Trophoblast cell (in vitro differentiated cells and primary cell): ENCODE results near the gene C15orf40.

ENCODE experiments used
- DNase-seq, 2 donors: peaks; one replicate each; pipeline ENCODE4 v3.0.0-alpha.2; 2016
- H2AFZ ChIP-seq: 2 replicates; pipeline ENCODE4 v1.6.1; 2013; ENCODE audit warnings: low read length, moderate library complexity, mild to moderate bottlenecking; ENCODE audit not compliant: insufficient read depth, poor library complexity
- H2AK5ac ChIP-seq: 2 replicates; pipeline ENCODE4 v1.6.1; 2013; ENCODE audit warnings: mild to moderate bottlenecking, low read length
- H2BK120ac ChIP-seq: 2 replicates; pipeline ENCODE4 v1.6.1; 2013; ENCODE audit warnings: low read length, mild to moderate bottlenecking, moderate library complexity; ENCODE audit not compliant: insufficient read depth, poor library complexity
- H2BK12ac ChIP-seq: 2 replicates; pipeline ENCODE4 v1.6.1; 2013; ENCODE audit warnings: mild to moderate bottlenecking, low read length, moderate library complexity
- H2BK5ac ChIP-seq: 2 replicates; pipeline ENCODE4 v1.6.1; 2013; ENCODE audit warnings: low read length, low read depth, moderate library complexity, mild to moderate bottlenecking; ENCODE audit not compliant: poor library complexity
- H3K14ac ChIP-seq: 2 replicates; pipeline ENCODE4 v1.6.1; 2013; ENCODE audit warnings: mild to moderate bottlenecking, low read length
- H3K18ac ChIP-seq: 2 replicates; pipeline ENCODE4 v1.6.1; 2013; ENCODE audit warnings: mild to moderate bottlenecking, low read length
- H3K23ac ChIP-seq: 2 replicates; pipeline ENCODE4 v1.6.1; 2013; ENCODE audit warnings: low read length
- H3K27ac ChIP-seq: 2 replicates; pipeline ENCODE4 v1.5.1; 2013; ENCODE audit warnings: low read depth, mild to moderate bottlenecking, inconsistent platforms, low read length, moderate library complexity
- H3K27me3 ChIP-seq: 2 replicates; pipeline ENCODE4 v1.6.1; 2013; ENCODE audit warnings: inconsistent platforms, mild to moderate bottlenecking, low read length, moderate library complexity; ENCODE audit not compliant: insufficient read depth
- H3K36me3 ChIP-seq, 2 experiments: 1 replicate in 1 of 2; 2 replicates in 1 of 2; pipeline ENCODE4 v1.6.1; 2013; ENCODE audit warnings: low read length in 2 of 2, mild to moderate bottlenecking in 2 of 2, moderate library complexity in 1 of 2; ENCODE audit not compliant: insufficient read depth in 2 of 2, control insufficient read depth in 1 of 2
- H3K4ac ChIP-seq: 2 replicates; pipeline ENCODE4 v1.6.1; 2013; ENCODE audit warnings: low read depth, mild to moderate bottlenecking, low read length, moderate library complexity
- H3K4me1 ChIP-seq, 2 experiments: 1 replicate in 1 of 2; 2 replicates in 1 of 2; pipeline ENCODE4 v1.6.1; 2013; ENCODE audit warnings: low read length in 2 of 2, mild to moderate bottlenecking in 2 of 2, moderate library complexity in 1 of 2; ENCODE audit not compliant: insufficient read depth in 2 of 2, control insufficient read depth in 1 of 2
- H3K4me2 ChIP-seq: 2 replicates; pipeline ENCODE4 v1.6.1; 2013; ENCODE audit warnings: inconsistent platforms, mild to moderate bottlenecking, low read length, moderate library complexity
- H3K4me3 ChIP-seq: 2 replicates; pipeline ENCODE4 v1.5.1; 2013; ENCODE audit warnings: mild to moderate bottlenecking, low read depth, low read length, inconsistent platforms
- H3K79me1 ChIP-seq: one replicate; pipeline ENCODE4 v1.6.1; 2013; ENCODE audit warnings: low read length
- H3K79me2 ChIP-seq: 2 replicates; pipeline ENCODE4 v1.6.1; 2013; ENCODE audit warnings: low read length, mild to moderate bottlenecking; ENCODE audit not compliant: control insufficient read depth, insufficient read depth, poor library complexity
- H3K9ac ChIP-seq: 2 replicates; pipeline ENCODE4 v1.6.1; 2013; ENCODE audit warnings: mild to moderate bottlenecking, low read length
- H3K9me3 ChIP-seq: 2 replicates; pipeline ENCODE4 v1.6.1; 2013; ENCODE audit warnings: low read depth, mild to moderate bottlenecking, control low read depth, inconsistent platforms, low read length; ENCODE audit not compliant: insufficient read depth
- H4K12ac ChIP-seq: 2 replicates; pipeline ENCODE4 v1.6.1; 2013; ENCODE audit warnings: low read depth, mild to moderate bottlenecking, low read length, moderate library complexity
- H4K8ac ChIP-seq: 2 replicates; pipeline ENCODE4 v1.6.1; 2013; ENCODE audit warnings: low read depth, mild to moderate bottlenecking, low read length, moderate library complexity
- H4K91ac ChIP-seq: one replicate; pipeline ENCODE4 v1.6.1; 2013; ENCODE audit warnings: low read depth, mild to moderate bottlenecking, low read length, moderate library complexity
- WGBS: extraction: QIAGEN DNeasy Blood & Tissue Kit; methylation state at CpG from one replicate; pipeline ENCODE4 v1.1.7; 2013; ENCODE audit warnings: missing lambda C conversion rate; ENCODE audit not compliant: insufficient read length, insufficient coverage; ENCODE audit errors: extremely low coverage; 5-methylcytosine and 5-hydroxymethylcytosine counted together

C15orf40 gene

GRCh38 chr15:82986442-82986780 is 25.0 kb downstream of the C15orf40 start:
- H3K9me3 ChIP-seq, result peaks cover 1% of the 10 kb centered on the region
- H3K36me3 ChIP-seq, result peaks cover 5 to 9% of the 10 kb centered on the region in 2 experiments
- peaks cover 4% of the 10 kb centered on the region for H3K79me2 ChIP-seq
- no peak overlapping the region for H2BK12ac ChIP-seq
- peak overlapping the region; percentile 97 for H4K8ac ChIP-seq
- H3K4me3 ChIP-seq, result peak overlapping the region; percentile 96
- H3K14ac ChIP-seq, result peak overlapping the region; percentile 55
- H3K27me3 ChIP-seq, result no peaks in the 10 kb centered on the region
- peaks cover 5% of the 10 kb centered on the region for H3K79me1 ChIP-seq
- peak overlapping the region; percentile 75 for H2AFZ ChIP-seq
- no peak overlapping the region for H3K27ac ChIP-seq
- no peak overlapping the region for H3K23ac ChIP-seq
- H2AK5ac ChIP-seq, result no peak overlapping the region
- H3K9ac ChIP-seq, result peak overlapping the region; percentile 95
- H2BK120ac ChIP-seq, result peak overlapping the region; percentile 52
- peak overlapping the region; percentile 93 for H4K12ac ChIP-seq
- WGBS, result no CpG with 5 or more reads among the region's 12 CpGs
- peak overlapping the region; percentile 79 for H3K4me2 ChIP-seq
- peak overlapping the region; percentile 46 for H3K18ac ChIP-seq
- H3K4ac ChIP-seq, result peak overlapping the region; percentile 65
- H3K4me1 ChIP-seq, result peaks cover 3 to 4% of the 10 kb centered on the region in 2 experiments
- peak overlapping the region; percentile 88 for H4K91ac ChIP-seq
- peak overlapping the region; percentile 9 for H2BK5ac ChIP-seq
- DNase-seq, result peak; percentile 6 to 38

GRCh38 chr15:82985688-82986441 is 25.6 kb downstream of the C15orf40 start, which contains the start of gene RAMAC:
RAMAC (plus strand) TSS chr15:82986210; CDS start chr15:82989019, 2,809 bp downstream.
- Histone ChIP-seq H3K4ac (peak within 1 kb of the TSS; percentile 65), H3K18ac (peak within 1 kb of the TSS; percentile 93), H3K79me2 (peaks cover 4% of the 10 kb centered on the region), H2BK12ac (no peak within 1 kb of the TSS), H2BK5ac (peak within 1 kb of the TSS; percentile 52), H3K23ac (no peak within 1 kb of the TSS), H4K8ac (peak within 1 kb of the TSS; percentile 99), H3K27me3 (no peaks in the 10 kb centered on the region), H4K91ac (peak within 1 kb of the TSS; percentile 88), H3K9ac (peak within 1 kb of the TSS; percentile 95), H3K79me1 (peaks cover 5% of the 10 kb centered on the region), H3K4me3 (peak within 1 kb of the TSS; percentile 96), H3K36me3 (peaks cover 5 to 9% of the 10 kb centered on the region in 2 experiments), H3K4me2 (peak within 1 kb of the TSS; percentile 79), H3K27ac (no peak within 1 kb of the TSS), H3K14ac (peak within 1 kb of the TSS; percentile 96), H2BK120ac (peak within 1 kb of the TSS; percentile 74), H2AK5ac (no peak within 1 kb of the TSS), H4K12ac (peak within 1 kb of the TSS; percentile 93), H3K9me3 (peaks cover 1% of the 10 kb centered on the region), H3K4me1 (peaks cover 3 to 4% of the 10 kb centered on the region in 2 experiments), H2AFZ (peak within 1 kb of the TSS; percentile 94)
- peak; percentile 89 to 97 for DNase-seq
- WGBS, result no CpG with 5 or more reads among the region's 45 CpGs

GRCh38 chr15:82980981-82981380 is 30.5 kb downstream of the C15orf40 start:
- peaks cover 0 to 4% of the 10 kb centered on the region in 2 experiments for H3K4me1 ChIP-seq
- no peak overlapping the region for H3K4me3 ChIP-seq
- no peak overlapping the region for H2AK5ac ChIP-seq
- peaks cover 2% of the 10 kb centered on the region for H3K79me1 ChIP-seq
- no peak overlapping the region for H3K27ac ChIP-seq
- no peak overlapping the region for H2BK120ac ChIP-seq
- no peak overlapping the region for H3K14ac ChIP-seq
- no peaks in the 10 kb centered on the region for H3K27me3 ChIP-seq
- H3K9me3 ChIP-seq, result peaks cover 1% of the 10 kb centered on the region
- no peak overlapping the region for H2BK12ac ChIP-seq
- no peak overlapping the region for H3K9ac ChIP-seq
- no peak overlapping the region for H4K91ac ChIP-seq
- DNase-seq, result no peak
- no CpG with 5 or more reads among the region's 2 CpGs for WGBS
- no peak overlapping the region for H2AFZ ChIP-seq
- no peaks in the 10 kb centered on the region for H3K36me3 ChIP-seq
- no peak overlapping the region for H3K4ac ChIP-seq
- no peak overlapping the region for H3K4me2 ChIP-seq
- H2BK5ac ChIP-seq, result no peak overlapping the region
- H3K79me2 ChIP-seq, result peaks cover 2% of the 10 kb centered on the region
- no peak overlapping the region for H4K8ac ChIP-seq
- H3K18ac ChIP-seq, result no peak overlapping the region
- H3K23ac ChIP-seq, result no peak overlapping the region
- H4K12ac ChIP-seq, result no peak overlapping the region

DNA sequence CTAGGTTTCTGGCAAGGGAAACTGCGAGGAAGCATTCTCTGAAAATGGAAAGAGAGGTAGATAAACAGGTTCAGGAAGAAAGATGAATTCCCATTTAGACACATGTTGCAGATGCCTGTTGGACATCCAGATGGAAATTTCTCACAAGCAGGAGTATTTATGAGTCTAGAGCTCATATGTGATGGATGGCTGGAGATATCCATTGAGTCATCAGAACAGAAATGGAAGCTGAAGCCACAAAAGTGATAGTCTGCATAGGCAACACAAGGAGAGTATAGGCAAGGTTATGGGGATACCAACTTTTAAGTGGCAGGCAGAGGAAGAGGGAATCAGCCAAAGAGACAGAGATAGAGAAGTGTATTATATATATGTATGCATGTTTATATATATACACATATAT is 31.7 kb downstream of the C15orf40 start:
- Histone ChIP-seq H3K23ac (no peak overlapping the region), H2BK12ac (no peak overlapping the region), H3K4me2 (no peak overlapping the region), H3K4me3 (no peak overlapping the region), H3K18ac (no peak overlapping the region), H2AFZ (no peak overlapping the region), H3K27ac (no peak overlapping the region), H2BK120ac (no peak overlapping the region), H4K12ac (no peak overlapping the region), H3K4me1 (no peaks in the 10 kb centered on the region), H2AK5ac (no peak overlapping the region), H3K14ac (no peak overlapping the region), H2BK5ac (no peak overlapping the region), H3K9me3 (no peaks in the 10 kb centered on the region), H3K9ac (no peak overlapping the region), H4K8ac (no peak overlapping the region), H3K27me3 (no peaks in the 10 kb centered on the region), H3K4ac (no peak overlapping the region), H3K36me3 (no peaks in the 10 kb centered on the region), H4K91ac (no peak overlapping the region), H3K79me2 (no peaks in the 10 kb centered on the region), H3K79me1 (no peaks in the 10 kb centered on the region)
- WGBS, result no CpG with 5 or more reads among the region's 1 CpG
- no peak for DNase-seq
